ENCODE measurements around the gene KCNJ18.
"Not testable (repeated sequence)": the region's sequence is repeated elsewhere in the genome, so short reads cannot be mapped to it uniquely, and the experiment has no call there.

Gene KCNJ18

DNA sequence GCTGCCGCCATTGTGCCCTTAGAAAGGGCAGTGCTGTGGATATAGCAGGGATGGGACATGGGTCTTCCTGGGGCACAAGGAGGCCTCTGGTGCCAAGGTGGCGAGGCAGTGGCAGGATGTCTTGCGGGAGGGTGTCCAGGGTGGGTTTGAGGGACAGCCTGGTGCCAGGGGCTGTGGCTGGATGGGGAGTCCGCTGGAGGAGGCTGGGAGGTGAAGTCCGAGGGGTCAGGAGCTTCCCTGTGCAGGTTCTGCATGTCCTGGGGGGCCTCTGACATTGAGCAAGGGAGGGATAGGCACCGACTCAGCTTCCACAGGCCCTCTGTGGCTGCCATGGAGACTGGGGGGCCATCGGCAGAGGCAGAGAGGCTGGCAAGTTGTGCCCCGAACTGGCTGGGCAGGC, 9.7 kb downstream of the KCNJ18 start:
- not testable (repeated sequence) for DNase-seq (ENCODE audit: low read depth in 1 of 2, low spot score in 1 of 2)

- DNase-seq (ENCODE audit: low read depth in 1 of 2, low spot score in 1 of 2), result not testable (repeated sequence)
These were observed 10.2 kb downstream of the KCNJ18 start for GRCh38 chr17:21702521-21702920.

GRCh38 chr17:21702940-21703640, 10.8 kb downstream of the KCNJ18 start:
- not testable (repeated sequence) for DNase-seq (ENCODE audit: low read depth in 1 of 2, low spot score in 1 of 2)

GRCh38 chr17:21703891-21704872, 11.9 kb downstream of the KCNJ18 start:
- not testable (repeated sequence) for DNase-seq (ENCODE audit: low read depth in 1 of 2, low spot score in 1 of 2)

DNA sequence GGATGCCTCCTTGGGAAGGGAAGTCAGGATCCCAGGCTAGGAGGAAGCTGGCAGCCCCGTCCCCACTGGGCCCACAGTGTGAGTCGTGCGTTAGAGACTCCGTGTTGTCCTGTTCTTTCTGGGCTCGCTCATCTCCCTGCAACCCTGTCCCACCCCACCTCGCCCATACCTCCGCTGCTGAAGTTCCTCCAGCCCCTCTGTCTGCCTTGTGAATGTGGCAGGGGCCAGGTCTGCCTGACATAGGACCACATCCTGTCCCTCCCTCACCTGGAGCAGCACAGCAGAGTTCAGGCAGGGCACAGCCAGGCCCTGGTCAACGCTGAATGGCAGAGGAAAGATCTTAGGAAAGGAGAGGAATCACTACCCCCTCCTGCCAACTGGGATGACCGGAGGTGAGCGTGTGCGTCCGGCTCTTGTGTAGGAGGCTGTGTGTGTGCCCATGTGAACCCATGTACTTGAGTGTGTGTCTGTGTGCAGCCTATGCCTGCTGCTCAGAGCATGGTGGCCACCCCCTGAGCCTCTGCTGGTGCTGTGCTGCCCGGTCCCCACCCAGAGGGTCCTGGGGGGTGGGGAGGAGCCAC, 12.8 kb downstream of the KCNJ18 start:
- DNase-seq (ENCODE audit: low read depth in 1 of 2, low spot score in 1 of 2), result no peak

GRCh38 chr17:21705746-21706145, 13.4 kb downstream of the KCNJ18 start:
- DNase-seq (ENCODE audit: low read depth in 1 of 2, low spot score in 1 of 2), result not testable (repeated sequence)

- DNase-seq (ENCODE audit: low read depth in 1 of 2, low spot score in 1 of 2), result not testable (repeated sequence)
These were observed 14.2 kb downstream of the KCNJ18 start for GRCh38 chr17:21706546-21706945.

GRCh38 chr17:21707131-21707530, 14.8 kb downstream of the KCNJ18 start:
- DNase-seq (ENCODE audit: low read depth in 1 of 2, low spot score in 1 of 2), result not testable (repeated sequence)

DNA sequence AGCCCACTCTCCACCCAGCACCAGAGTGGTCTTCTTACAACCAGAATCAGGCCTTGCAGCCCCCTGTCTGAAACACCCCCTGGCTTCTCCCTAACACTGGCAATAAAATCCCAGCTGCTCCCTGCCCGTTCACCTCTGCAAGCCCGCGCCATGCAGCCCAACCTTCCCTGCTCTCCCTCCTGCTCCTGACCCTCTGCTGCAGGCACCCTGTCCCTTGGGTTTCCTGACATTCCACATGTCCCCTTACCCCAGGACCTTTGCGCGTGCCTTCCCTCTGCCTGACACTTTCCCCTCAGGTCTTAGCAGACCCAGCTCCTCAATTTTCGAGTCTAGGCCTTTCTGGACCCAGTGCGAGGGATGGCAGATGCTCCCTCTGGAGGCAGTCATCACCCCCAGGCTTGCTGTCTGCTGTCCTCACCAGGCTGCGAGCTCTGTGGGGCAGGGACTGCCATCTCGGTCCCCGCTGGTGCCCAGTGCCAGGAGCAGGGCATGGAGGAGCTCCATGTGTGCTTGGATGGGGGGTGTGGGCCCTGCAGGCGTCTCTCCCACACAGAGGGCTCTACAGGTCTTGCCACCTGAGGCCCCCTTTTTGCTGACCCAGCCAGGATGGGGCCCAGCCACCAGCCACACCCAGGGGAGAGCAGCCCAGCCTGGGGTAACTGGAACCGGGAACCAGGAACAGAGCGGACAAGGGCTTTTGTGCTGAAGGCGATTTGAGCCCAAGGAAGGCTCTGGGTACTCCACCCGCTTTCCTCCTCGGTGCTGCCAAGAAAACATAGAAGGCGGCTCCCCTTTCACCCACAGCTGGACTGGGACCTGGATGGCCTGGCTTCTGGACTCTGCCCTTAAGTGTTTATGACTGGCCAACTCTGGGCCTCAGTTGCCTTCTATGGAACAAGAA, 15.6 kb downstream of the KCNJ18 start:
- not testable (repeated sequence) for DNase-seq (ENCODE audit: low read depth in 1 of 2, low spot score in 1 of 2)

GRCh38 chr17:21708612-21709535, 16.6 kb downstream of the KCNJ18 start:
- DNase-seq (ENCODE audit: low read depth in 1 of 2, low spot score in 1 of 2), result not testable (repeated sequence)

- not testable (repeated sequence) for DNase-seq (ENCODE audit: low read depth in 1 of 2, low spot score in 1 of 2)
These were observed 17.7 kb downstream of the KCNJ18 start for GRCh38 chr17:21709994-21710393.

- not testable (repeated sequence) for DNase-seq (ENCODE audit: low read depth in 1 of 2, low spot score in 1 of 2)
These were observed 18.2 kb downstream of the KCNJ18 start for GRCh38 chr17:21710486-21710885.

DNA sequence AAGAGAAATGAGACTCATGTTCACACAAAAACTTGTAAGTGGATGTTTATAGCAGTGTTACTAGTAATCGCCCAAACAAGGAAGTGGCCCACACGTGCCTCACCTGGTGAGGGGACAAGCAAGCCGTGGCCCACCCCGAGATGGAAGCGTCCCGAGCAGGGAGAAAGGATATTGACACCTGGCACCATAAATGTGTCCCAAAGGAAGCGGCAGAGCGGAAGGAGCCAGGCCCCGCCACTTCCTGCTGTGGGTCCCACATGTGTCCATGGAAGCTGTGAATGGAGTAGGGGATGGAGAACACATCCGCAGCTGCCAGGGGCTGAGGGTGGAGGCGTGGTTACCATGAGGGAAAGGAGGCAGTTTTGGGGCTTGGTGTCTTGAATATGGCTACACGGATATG, 18.9 kb downstream of the KCNJ18 start:
- no peak for DNase-seq (ENCODE audit: low read depth in 1 of 2, low spot score in 1 of 2)

DNA sequence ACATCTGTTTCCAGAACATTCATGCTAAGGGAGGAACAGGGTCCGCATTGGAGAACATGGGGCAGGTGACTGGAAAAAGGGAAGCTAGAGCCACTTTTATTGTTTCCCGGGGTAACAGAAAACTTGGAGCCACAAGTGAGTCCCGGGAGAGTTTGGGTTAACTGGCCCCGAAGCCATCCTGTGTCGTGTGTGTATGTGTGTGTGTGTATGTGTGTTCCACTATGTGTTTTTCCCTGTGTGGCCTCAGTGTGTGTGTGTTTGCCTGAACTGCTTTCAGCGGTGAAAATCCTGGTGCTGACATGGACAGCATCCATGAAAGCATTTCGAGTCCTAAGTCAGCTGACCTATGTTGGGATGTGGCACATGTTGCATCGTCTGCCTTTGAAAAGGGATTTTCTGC, 20.7 kb downstream of the KCNJ18 start:
- DNase-seq (ENCODE audit: low read depth in 1 of 2, low spot score in 1 of 2), result not testable (repeated sequence)

GRCh38 chr17:21713631-21714030, 21.3 kb downstream of the KCNJ18 start:
- not testable (repeated sequence) for DNase-seq (ENCODE audit: low read depth in 1 of 2, low spot score in 1 of 2)

DNA sequence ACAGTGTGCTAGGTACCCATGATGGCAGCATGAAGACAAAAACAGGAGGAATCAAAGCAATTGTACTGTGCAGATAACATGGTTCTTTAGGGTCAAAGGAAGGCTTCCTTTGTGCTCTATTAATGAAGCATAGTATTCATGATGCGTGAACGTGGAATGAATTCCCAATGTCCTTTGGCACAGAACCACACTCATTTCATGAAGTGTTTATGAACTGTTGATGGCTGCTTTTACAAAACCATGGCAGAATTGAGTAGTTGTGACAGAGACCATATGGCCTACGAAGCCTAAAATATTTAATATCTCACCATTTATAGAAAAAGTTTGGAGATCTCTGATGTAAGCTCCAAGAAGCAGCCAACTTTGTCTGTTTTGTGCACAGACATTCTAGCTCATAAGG, 22.4 kb downstream of the KCNJ18 start:
- not testable (repeated sequence) for DNase-seq (ENCODE audit: low read depth in 1 of 2, low spot score in 1 of 2)

DNA sequence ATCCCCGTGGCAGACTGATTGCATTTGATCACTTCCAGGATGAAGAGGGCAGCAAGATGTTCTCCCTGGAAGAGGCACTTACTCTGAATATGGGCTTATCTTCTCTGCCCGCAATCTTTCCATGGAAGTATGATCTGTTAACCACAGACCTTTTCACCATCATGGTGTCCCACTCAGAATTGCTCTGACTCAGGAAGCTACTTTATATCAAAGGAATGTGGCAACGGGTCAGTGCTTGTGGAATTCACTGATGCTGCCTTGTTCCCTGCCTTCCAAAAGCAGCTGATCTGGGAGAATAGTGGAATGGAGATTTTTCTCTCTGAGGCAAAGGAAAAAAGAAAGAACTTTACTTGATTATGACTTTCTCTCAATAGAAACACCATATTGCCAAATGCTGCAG, 23.6 kb downstream of the KCNJ18 start:
- not testable (repeated sequence) for DNase-seq (ENCODE audit: low read depth in 1 of 2, low spot score in 1 of 2)

DNA sequence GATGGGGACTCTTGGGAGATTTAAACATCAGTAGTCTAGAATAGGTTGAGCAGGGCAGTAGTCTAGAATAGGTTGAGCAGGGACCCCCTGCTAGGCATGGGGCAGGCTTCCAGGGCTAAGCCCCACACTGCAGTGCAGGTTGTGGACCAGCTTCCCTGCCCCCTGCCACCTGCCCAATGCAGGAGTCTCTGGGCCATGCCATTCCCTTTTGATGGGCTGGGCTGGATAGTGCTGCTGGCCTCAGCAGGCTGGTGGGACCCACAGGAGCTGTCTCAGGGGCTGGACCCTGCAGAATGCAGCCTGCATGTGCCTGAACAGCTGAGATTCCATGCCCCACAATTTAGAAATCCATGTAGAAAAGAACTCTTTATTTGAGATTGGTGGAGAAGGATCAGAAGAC, 26.6 kb downstream of the KCNJ18 start:
- not testable (repeated sequence) for DNase-seq (ENCODE audit: low read depth in 1 of 2, low spot score in 1 of 2)

- not testable (repeated sequence) for DNase-seq (ENCODE audit: low read depth in 1 of 2, low spot score in 1 of 2)
These were observed 27.3 kb downstream of the KCNJ18 start for GRCh38 chr17:21719511-21720226.

Data from stimulated activated CD4-positive, alpha-beta T cell treated with anti-CD3 and anti-CD28 coated beads, Interleukin-15, amount 100 ng/mL, for 1 hour (primary cell).